CD14-positive monocyte (primary cell): Measurements from ENCODE around the gene PKNOX2. TPM values are rescaled to one million over a fixed set of nuclear protein-coding genes. Genes with fewer than 3 reads are reported as not detected.

ENCODE experiments used
- DNase-seq, 3 donors: peaks; one replicate each; pipeline ENCODE4 v3.0.0-alpha.2; 2011 to 2022
- H2AFZ ChIP-seq: 2 replicates; pipeline ENCODE4 v1.6.0; 2012; ENCODE audit warnings: mild to moderate bottlenecking, low read depth, low read length, inconsistent platforms; ENCODE audit not compliant: insufficient read depth, poor library complexity, severe bottlenecking
- H3K27ac ChIP-seq, 2 donors: 1 replicate in 1 of 2; 2 replicates in 1 of 2; pipeline ENCODE4 v1.5.1; 2012 to 2013; ENCODE audit warnings: low read length in 2 of 2, control low read depth in 1 of 2, inconsistent platforms in 1 of 2, low read depth in 1 of 2, mild to moderate bottlenecking in 1 of 2
- H3K27me3 ChIP-seq, 2 donors: one replicate each; pipeline versions ENCODE4 v1.6.0 to v1.6.1; 2011 to 2013; ENCODE audit warnings: low read length in 2 of 2; ENCODE audit not compliant: control insufficient read depth in 2 of 2, insufficient read depth in 2 of 2
- H3K36me3 ChIP-seq, 2 donors: replicated peaks in 1 of 2; 1 replicate in 1 of 2; 2 replicates in 1 of 2; pipeline versions ENCODE4 v1.5.1 to v1.6.1; 2012 to 2013; ENCODE audit warnings: low read length in 2 of 2, control low read depth in 1 of 2, inconsistent platforms in 1 of 2, mild to moderate bottlenecking in 1 of 2; ENCODE audit not compliant: insufficient read depth in 2 of 2, control insufficient read depth in 1 of 2
- H3K4me1 ChIP-seq, 2 donors: 1 replicate in 1 of 2; 2 replicates in 1 of 2; pipeline versions ENCODE4 v1.5.1 to v1.6.1; 2012 to 2013; ENCODE audit warnings: low read length in 2 of 2, control low read depth in 1 of 2, inconsistent platforms in 1 of 2, mild to moderate bottlenecking in 1 of 2, moderate library complexity in 1 of 2; ENCODE audit not compliant: insufficient read depth in 2 of 2, control insufficient read depth in 1 of 2
- H3K4me2 ChIP-seq: replicated peaks from 2 replicates; pipeline ENCODE3; 2012; ENCODE audit warnings: low read length, moderate library complexity, mild to moderate bottlenecking; ENCODE audit not compliant: poor library complexity, severe bottlenecking; ENCODE audit errors: extremely low read depth
- H3K4me3 ChIP-seq, 3 experiments: fragments of 200-600 bp in 1 of 3; sonication (generic) in 1 of 3; replicated peaks in 1 of 3; 1 replicate in 2 of 3; 2 replicates in 1 of 3; pipeline ENCODE4 v1.5.1; 2011 to 2013; ENCODE audit warnings: low read length in 3 of 3, mild to moderate bottlenecking in 3 of 3, control low read depth in 2 of 3, low read depth in 2 of 3, inconsistent platforms in 1 of 3, moderate library complexity in 1 of 3
- H3K79me2 ChIP-seq: 2 replicates; pipeline ENCODE4 v1.6.0; 2012; ENCODE audit warnings: mild to moderate bottlenecking, control low read depth, inconsistent platforms, low read length, moderate library complexity; ENCODE audit not compliant: insufficient read depth
- H3K9ac ChIP-seq: 2 replicates; pipeline ENCODE4 v1.6.0; 2017; ENCODE audit warnings: low read length, mild to moderate bottlenecking; ENCODE audit not compliant: insufficient read depth, poor library complexity, severe bottlenecking
- H3K9me3 ChIP-seq, 2 donors: replicated peaks in 1 of 2; 1 replicate in 1 of 2; 2 replicates in 1 of 2; pipeline versions ENCODE4 v1.5.1 to v1.6.1; 2012 to 2013; ENCODE audit warnings: low read length in 2 of 2, control low read depth in 1 of 2; ENCODE audit not compliant: control insufficient read depth in 1 of 2, insufficient read depth in 1 of 2
- H4K20me1 ChIP-seq: 2 replicates; pipeline ENCODE4 v1.6.0; 2012; ENCODE audit warnings: mild to moderate bottlenecking, low read length, control low read depth, moderate library complexity; ENCODE audit not compliant: insufficient read depth
- H3K27ac Mint-ChIP-seq, 7 donors: one replicate each; pipeline ENCODE4 v1.8.0; 2020; ENCODE audit warnings: mild to moderate bottlenecking in 7 of 7, mixed read lengths in 7 of 7, moderate library complexity in 6 of 7, inconsistent platforms in 2 of 7
- H3K27me3 Mint-ChIP-seq, 3 donors: one replicate each; pipeline ENCODE4 v1.8.0; 2021 to 2022; ENCODE audit warnings: low read depth in 3 of 3, mild to moderate bottlenecking in 3 of 3, mixed read lengths in 3 of 3, moderate library complexity in 3 of 3, inconsistent platforms in 1 of 3
- H3K36me3 Mint-ChIP-seq, 2 donors: one replicate each; pipeline ENCODE4 v1.8.0; 2020; ENCODE audit warnings: mixed read lengths in 2 of 2, inconsistent platforms in 1 of 2, mild to moderate bottlenecking in 1 of 2
- H3K4me1 Mint-ChIP-seq: one replicate; pipeline ENCODE4 v1.8.0; 2020; ENCODE audit warnings: mild to moderate bottlenecking, mixed read lengths
- H3K4me3 Mint-ChIP-seq, 2 donors: one replicate each; pipeline ENCODE4 v1.8.0; 2020; ENCODE audit warnings: mild to moderate bottlenecking in 2 of 2, mixed read lengths in 2 of 2, moderate library complexity in 1 of 2
- H3K9me3 Mint-ChIP-seq, 7 donors: one replicate each; pipeline ENCODE4 v1.8.0; 2020 to 2022; ENCODE audit warnings: mixed read lengths in 7 of 7, mild to moderate bottlenecking in 6 of 7, moderate library complexity in 6 of 7, inconsistent platforms in 2 of 7
- WGBS: methylation state at CpG from one replicate; pipeline ENCODE4 v1.1.5; 2013; ENCODE audit warnings: missing lambda C conversion rate; ENCODE audit not compliant: insufficient coverage; 5-methylcytosine and 5-hydroxymethylcytosine counted together
- intact Hi-C, 2 donors: fragments of 100-400 bp; cut with micrococcal nuclease; formaldehyde crosslinking; loops; one replicate each; pipeline versions ENCODE4 v1.15.0 to v1.15.1; 2023
- polyA plus RNA-seq, 3 donors: library from polyadenylated mRNA; depleted of rRNA in 1 of 3; unstranded in 2 of 3; stranded (reverse) in 1 of 3; fragments of 300-500 nt in 2 of 3; fragments of >200 nt in 1 of 3; fragmentation: Illumina TruSeq in 2 of 3; gene quantifications; 1 replicate in 2 of 3; 2 replicates in 1 of 3; pipeline ENCODE4 v1.2.3, GENCODE V29; 2012 to 2021
- TF ChIP-seq, protein P1 (sequence below): fragments of 200-600 bp; IDR thresholded peaks from one replicate; pipeline ENCODE4 v1.8.0; 2022; ENCODE audit warnings: antibody characterized with exemption, mild to moderate bottlenecking

The PKNOX2 gene
- polyA plus RNA-seq, 3 donors = not detected

GRCh38 chr11:125293596-125293995, 129.0 kb downstream of the PKNOX2 start:
- Histone ChIP-seq H4K20me1 (no peaks in the 10 kb centered on the region), H3K9ac (no peak overlapping the region), H2AFZ (no peak overlapping the region), H3K4me1 (no peaks in the 10 kb centered on the region), H3K9me3 (no peaks in the 10 kb centered on the region), H3K36me3 (no peaks in the 10 kb centered on the region), H3K27ac (no peak overlapping the region), H3K27me3 (no peaks in the 10 kb centered on the region), H3K4me2 (no peak overlapping the region), H3K4me3 (no peak overlapping the region), H3K79me2 (no peaks in the 10 kb centered on the region)
- no peak overlapping the region for H3K4me3 Mint-ChIP-seq
- H3K27ac Mint-ChIP-seq = peak overlapping the region in 1 of 7 donors; percentile 11
- DNase-seq = no peak
- H3K9me3 Mint-ChIP-seq = peaks cover 0 to 3% (median 0%) of the 10 kb centered on the region in 7 donors
- 88% methylated on average over 2 of the region's 5 CpGs for WGBS
- H3K36me3 Mint-ChIP-seq = no peaks in the 10 kb centered on the region
- peaks cover 1 to 17% (median 7%) of the 10 kb centered on the region in 3 donors for H3K27me3 Mint-ChIP-seq
- TF ChIP-seq, protein P1, sequence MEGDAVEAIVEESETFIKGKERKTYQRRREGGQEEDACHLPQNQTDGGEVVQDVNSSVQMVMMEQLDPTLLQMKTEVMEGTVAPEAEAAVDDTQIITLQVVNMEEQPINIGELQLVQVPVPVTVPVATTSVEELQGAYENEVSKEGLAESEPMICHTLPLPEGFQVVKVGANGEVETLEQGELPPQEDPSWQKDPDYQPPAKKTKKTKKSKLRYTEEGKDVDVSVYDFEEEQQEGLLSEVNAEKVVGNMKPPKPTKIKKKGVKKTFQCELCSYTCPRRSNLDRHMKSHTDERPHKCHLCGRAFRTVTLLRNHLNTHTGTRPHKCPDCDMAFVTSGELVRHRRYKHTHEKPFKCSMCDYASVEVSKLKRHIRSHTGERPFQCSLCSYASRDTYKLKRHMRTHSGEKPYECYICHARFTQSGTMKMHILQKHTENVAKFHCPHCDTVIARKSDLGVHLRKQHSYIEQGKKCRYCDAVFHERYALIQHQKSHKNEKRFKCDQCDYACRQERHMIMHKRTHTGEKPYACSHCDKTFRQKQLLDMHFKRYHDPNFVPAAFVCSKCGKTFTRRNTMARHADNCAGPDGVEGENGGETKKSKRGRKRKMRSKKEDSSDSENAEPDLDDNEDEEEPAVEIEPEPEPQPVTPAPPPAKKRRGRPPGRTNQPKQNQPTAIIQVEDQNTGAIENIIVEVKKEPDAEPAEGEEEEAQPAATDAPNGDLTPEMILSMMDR = no peak
- intact Hi-C loops = no loop called here
- H3K4me1 Mint-ChIP-seq = no peaks in the 10 kb centered on the region

- Histone ChIP-seq H3K4me1 (no peaks in the 10 kb centered on the region), H4K20me1 (no peaks in the 10 kb centered on the region)
- no peak overlapping the region for H3K27ac Mint-ChIP-seq
Measured at GRCh38 chr11:125295931-125296330, 131.4 kb downstream of the PKNOX2 start.

More at GRCh38 chr11:125295931-125296330, 131.4 kb downstream of the PKNOX2 start:
- H3K4me2 ChIP-seq = no peak overlapping the region
- H2AFZ ChIP-seq = no peak overlapping the region
- H3K4me3 ChIP-seq = no peak overlapping the region
- peaks cover 1 to 16% (median 6%) of the 10 kb centered on the region in 3 donors for H3K27me3 Mint-ChIP-seq
- no peaks in the 10 kb centered on the region for H3K4me1 Mint-ChIP-seq
- H3K79me2 ChIP-seq = no peaks in the 10 kb centered on the region
- 84% methylated on average over 6 of the region's 6 CpGs for WGBS
- DNase-seq = no peak
- H3K36me3 Mint-ChIP-seq = no peaks in the 10 kb centered on the region
- H3K9me3 Mint-ChIP-seq = peaks cover 0 to 3% (median 0%) of the 10 kb centered on the region in 7 donors
- H3K27ac ChIP-seq = no peak overlapping the region
- intact Hi-C loops = no loop called here
- no peak overlapping the region for H3K9ac ChIP-seq
- TF ChIP-seq, protein P1 = no peak
- no peaks in the 10 kb centered on the region for H3K36me3 ChIP-seq
- no peak overlapping the region for H3K4me3 Mint-ChIP-seq
- no peaks in the 10 kb centered on the region for H3K9me3 ChIP-seq
- H3K27me3 ChIP-seq = no peaks in the 10 kb centered on the region
